Stimulated activated CD4-positive, alpha-beta T cell treated with anti-CD3 and anti-CD28 coated beads, Interleukin-4, amount 100 ng/mL, for 4 hours (primary cell): Measurements from ENCODE around the gene ECHDC3.
"Not testable (repeated sequence)": the region's sequence is repeated elsewhere in the genome, so short reads cannot be mapped to it uniquely, and the experiment has no call there.

Experiments
- DNase-seq, 2 experiments: peaks; one replicate each; pipeline ENCODE4 v3.0.0-alpha.2; 2020

Gene ECHDC3

DNA sequence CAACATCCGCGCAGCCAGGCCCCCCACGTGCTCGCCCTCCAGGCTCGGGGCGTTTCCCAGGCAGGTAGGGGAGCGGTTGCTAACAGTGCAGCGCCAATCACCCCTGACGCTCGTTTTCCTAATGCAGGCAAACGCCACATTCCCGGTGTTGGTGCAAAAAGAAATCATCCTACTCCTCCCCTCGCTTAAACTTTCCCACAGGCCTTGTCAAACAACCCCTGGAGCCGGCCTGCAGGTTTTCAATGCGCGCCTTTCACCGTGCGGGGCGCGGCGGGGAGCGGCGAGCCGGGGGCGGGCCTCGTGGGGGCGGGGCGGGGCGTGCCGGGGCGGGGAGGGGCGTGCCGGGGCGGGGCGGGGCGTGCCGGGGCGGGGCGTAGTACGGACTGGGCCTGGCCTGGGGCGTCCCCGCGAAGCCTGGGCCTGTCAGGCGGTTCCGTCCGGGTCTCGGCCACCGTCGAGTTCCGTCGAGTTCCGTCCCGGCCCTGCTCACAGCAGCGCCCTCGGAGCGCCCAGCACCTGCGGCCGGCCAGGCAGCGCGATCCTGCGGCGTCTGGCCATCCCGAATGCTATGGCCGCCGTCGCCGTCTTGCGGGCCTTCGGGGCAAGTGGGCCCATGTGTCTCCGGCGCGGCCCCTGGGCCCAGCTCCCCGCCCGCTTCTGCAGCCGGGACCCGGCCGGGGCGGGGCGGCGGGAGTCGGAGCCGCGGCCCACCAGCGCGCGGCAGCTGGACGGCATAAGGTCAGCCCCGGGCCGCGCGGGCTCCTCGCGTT is at the start of gene ECHDC3:
Gene ECHDC3 (plus strand): TSS at position 374 of the 770 bp plus-strand sequence. CDS start 195 bp downstream, at position 569.
- DNase-seq = peak; percentile 35 to 61

GRCh38 chr10:11693376-11693775 is 48.8 kb upstream of the ECHDC3 start:
- no peak for DNase-seq

DNA sequence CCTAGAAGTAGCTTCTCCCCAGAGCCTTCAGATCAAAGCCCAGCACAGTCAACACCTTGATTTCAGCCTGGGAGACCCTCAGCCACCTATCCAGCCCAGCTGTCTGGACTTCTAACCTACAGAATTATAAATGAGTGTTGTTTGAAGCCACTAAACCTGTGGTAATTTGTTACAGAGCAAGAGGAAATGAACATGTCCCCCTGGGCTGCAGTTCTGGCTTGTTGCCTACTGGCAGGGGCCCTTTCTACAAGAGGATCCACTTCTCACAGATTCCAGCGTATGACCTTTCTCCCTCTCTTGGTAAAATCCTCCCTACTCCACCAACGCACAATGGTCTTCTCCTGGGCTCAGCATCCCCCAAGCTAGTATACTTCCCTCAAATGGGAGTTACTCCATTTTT is 46.4 kb upstream of the ECHDC3 start:
- no peak for DNase-seq

- peak in 1 of 2 experiments; percentile 3 for DNase-seq
These were observed 44.3 kb upstream of the ECHDC3 start for GRCh38 chr10:11697718-11698527.

- no peak for DNase-seq
These were observed 43.3 kb upstream of the ECHDC3 start for GRCh38 chr10:11698691-11699549.

GRCh38 chr10:11699550-11700097 is 42.6 kb upstream of the ECHDC3 start:
- DNase-seq = no peak

- no peak for DNase-seq
These were observed 41.6 kb upstream of the ECHDC3 start for GRCh38 chr10:11700539-11700938.

DNA sequence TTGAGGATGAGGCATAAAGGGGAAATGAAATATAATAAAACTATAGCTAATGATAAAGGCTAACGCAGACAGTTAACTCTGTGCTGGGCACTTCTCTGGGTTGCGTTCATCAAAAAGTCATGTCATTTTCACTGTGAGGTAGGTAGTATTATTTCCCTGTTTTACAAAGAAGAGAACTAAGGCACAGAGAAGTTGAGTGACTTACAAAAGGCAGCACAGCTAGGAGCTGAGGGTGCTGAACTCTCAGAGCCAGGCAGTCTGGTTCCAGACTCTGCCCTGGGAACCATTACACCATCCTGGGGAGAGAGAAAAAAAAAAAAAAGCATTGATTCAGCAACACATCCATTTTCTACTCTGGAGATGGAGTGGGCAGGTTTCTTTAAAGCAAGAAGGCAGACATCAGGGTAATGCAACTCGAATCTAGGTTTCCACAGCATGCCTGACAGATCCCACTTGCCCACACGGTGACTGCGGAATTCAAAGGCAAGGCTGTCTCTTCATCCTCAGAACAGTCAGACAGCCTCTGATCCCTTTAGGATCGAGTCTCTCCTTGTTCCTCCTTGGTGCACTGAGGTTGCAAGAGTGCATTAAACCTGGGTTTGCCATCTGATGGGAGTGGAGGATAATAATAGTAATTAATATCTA is 40.6 kb upstream of the ECHDC3 start:
- no peak for DNase-seq

DNA sequence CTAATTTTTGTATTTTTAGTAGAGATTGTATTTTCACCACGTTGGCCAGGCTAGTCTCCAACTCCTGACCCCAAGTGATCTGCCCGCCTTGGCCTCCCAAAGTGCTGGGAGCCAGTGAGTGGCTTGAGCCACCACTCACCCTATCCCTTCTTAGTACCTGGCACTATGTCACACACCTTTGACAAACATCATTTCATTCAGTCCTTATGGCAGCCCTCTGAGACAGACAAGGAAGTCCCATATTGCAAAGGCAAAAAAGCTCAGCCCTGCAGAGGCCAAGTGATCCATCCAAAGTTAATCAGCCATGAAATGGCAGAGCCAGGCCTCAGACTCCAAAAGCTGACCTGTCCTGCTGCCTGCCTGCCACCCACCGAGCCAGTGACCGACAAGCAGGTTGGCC is 39.9 kb upstream of the ECHDC3 start:
- no peak for DNase-seq

DNA sequence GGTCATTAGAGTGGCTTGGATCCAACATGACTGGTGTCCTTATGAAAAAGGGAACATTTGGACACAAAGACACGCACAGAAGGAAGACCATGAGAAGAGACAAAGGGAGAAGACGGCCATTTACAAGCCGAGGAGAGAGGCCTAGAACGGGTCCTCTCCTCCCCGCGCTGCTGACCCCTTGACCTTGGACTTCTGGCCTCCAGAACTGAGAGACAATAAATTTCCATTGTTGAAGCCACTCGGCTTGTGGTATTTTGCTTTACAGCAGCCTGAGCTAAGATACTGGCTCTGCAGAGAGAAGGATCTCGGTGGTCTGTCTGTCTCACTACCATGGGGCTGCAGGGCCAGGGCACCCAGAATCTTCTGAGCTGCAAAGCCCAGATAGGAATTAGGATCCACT is 38.1 kb upstream of the ECHDC3 start:
- no peak for DNase-seq

DNA sequence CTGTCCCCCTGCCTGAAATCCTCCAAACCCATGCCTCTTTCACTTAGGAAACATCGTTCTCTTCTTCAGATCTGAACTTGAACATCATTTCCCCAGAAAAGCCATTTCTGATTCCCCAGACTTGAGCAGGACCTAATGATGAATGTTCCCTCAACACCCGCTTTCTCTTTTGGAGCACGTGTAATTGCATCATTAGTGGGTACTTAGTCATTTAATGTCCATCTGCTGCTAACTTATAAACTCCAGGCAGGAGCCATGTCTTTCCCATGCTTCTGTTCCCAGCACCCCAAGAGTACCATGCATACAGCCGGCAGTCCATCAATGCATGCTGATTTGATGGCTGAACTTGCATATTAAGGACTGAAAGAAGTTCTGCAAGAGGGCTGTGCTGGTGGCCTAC is 36.5 kb upstream of the ECHDC3 start:
- no peak for DNase-seq

DNA sequence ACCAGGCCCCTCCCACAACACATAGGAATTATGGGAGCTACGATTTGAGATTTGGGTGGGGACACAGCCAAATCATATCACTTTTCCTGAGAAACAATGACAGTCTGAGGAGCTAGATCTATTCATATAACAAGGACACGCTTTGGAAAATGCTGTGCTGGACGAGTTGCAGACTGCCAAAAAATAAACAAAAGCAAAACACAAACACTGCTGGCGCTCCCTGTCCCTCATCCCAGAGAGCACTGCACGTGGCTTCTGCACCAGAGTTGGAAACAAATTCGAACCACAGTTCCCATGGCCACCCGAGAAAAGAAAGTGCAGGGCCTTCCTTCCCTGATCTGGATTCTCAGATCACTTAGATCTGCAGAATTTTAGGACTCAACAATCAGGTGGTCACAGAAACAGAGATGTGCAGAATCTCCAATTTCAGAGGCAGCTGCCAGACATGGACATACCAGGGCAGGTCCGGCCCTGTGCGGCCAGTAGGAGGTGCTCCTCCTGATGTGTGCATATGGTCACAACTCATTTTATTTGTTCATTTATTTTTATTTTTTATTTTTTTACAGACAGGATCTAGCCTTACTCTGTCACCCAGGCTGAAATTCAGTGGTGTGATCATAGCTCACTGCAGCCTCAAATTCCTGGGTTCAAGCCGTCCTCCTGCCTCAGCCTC is 35.2 kb upstream of the ECHDC3 start:
- DNase-seq = no peak

DNA sequence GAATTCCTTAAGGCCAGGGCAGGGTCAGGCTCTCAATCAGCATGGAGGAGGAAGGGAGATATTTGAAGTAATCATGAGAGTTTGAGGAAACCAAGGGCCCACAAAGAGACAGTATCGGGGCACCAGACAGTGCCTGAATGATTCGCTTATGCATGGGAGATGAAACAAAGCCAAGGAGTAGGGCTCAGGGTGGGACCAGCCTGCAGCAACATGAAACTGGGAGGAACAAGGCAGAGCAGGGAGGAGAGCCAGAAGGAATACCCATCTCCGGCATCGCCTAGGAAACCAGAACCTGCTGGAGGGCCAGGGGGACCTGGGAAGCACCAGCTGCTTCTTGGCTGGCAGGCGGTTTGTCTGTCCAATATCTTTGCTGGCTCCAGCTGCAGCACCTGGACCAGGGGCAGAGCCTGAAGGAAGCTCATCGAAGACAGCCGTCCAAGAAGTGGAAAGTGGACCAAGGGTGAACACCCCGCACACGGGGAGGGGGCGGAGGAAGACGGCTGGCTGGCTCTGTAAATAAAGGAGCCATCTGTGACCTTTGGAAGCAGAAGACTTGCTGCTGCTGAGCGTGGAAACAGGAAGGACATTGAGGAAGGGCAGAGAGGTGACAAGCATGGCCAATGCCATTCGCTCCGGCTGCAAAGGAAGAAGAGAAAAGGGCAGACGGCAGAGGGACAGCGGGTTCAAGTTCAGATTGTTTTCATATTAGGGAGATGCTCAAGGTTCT is 34.4 kb upstream of the ECHDC3 start:
- DNase-seq = no peak

- DNase-seq = not testable (repeated sequence)
These were observed 33.4 kb upstream of the ECHDC3 start for GRCh38 chr10:11708801-11709200.

GRCh38 chr10:11712744-11713143 is 29.4 kb upstream of the ECHDC3 start:
- DNase-seq = no peak

DNA sequence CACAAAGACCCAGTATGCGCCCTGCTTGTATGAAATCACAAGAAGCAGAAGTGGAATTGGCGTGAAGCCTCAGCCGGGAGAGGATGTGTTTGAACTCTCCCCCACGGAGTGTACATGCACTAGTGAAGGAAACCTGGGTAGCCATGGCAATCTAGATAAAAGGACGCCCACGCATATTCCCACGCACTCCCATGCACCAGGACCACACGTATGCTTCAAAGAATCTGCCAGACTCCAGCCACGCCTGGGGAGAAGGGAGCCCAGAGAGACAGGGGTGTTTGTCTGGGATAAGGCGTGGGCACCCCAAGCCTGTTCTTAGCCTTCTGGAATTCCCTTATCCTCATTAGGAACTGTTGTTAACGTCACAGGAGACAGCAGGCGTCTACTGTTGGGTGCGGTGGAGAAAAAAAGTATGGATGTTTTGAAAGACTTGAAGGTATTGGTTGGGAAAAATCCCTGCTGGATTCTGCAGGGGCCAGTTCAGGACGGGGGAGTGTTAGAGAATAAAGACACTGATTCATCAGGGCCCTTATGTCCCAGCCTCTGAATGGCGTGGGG is 28.9 kb upstream of the ECHDC3 start:
- DNase-seq = peak in 1 of 2 experiments; percentile 7

GRCh38 chr10:11713963-11714362 is 28.2 kb upstream of the ECHDC3 start:
- no peak for DNase-seq

GRCh38 chr10:11714750-11715365 is 27.3 kb upstream of the ECHDC3 start:
- DNase-seq = no peak

GRCh38 chr10:11715815-11716494 is 26.2 kb upstream of the ECHDC3 start:
- no peak for DNase-seq

GRCh38 chr10:11716686-11717085 is 25.5 kb upstream of the ECHDC3 start:
- DNase-seq = no peak
